HCT116 (cell line): ENCODE results near the gene LRFN2. TPM values are rescaled to one million over a fixed set of nuclear protein-coding genes. Genes with fewer than 3 reads are reported as not detected.

Experiments
- ATAC-seq: fragments of 200-7000 bp; cut with Tn5 transposase; 2 replicates; pipeline ENCODE4 v1.9.1; 2020; ENCODE audit warnings: mild to moderate bottlenecking, moderate library complexity
- BruUV-seq: library from RNA; stranded (reverse); fragments of 400-500 nt; replicated peaks from 2 replicates; lab custom pipeline; 2021; lab: Mats Ljungman, UMichigan
- CTCF ChIA-PET: fragments of 300-600 bp; sonication (Branson Sonifier 250); formaldehyde crosslinking; loops from one replicate; lab custom pipeline; 2021; ENCODE audit warnings: antibody characterized with exemption; lab: Charles Lee
- POLR2A ChIA-PET: fragments of 300-600, 350-600 bp; sonication (Branson Sonifier 250); formaldehyde crosslinking; loops from one replicate; lab custom pipeline; 2021; ENCODE audit warnings: antibody characterized with exemption; lab: Charles Lee
- RAD21 ChIA-PET, 2 experiments: fragments of 300-600 bp; sonication (Branson Sonifier 250); formaldehyde crosslinking; loops; one replicate each; lab custom pipeline; 2023; ENCODE audit warnings: low total read pairs in 2 of 2; ENCODE audit not compliant: uncharacterized antibody in 2 of 2, unreplicated experiment in 2 of 2, low non-redundant PET in 1 of 2; lab: Charles Lee
- DNase-seq: peaks from one replicate; pipeline ENCODE4 v3.0.0-alpha.2; 2010; ENCODE audit warnings: low read depth, low spot score
- H2AFZ ChIP-seq: fragments of 200-600 bp; shearing (Covaris generic), sonication (generic); 2 replicates; pipeline ENCODE4 v1.6.1; 2017; ENCODE audit warnings: low read depth, mixed run types, mixed read lengths, antibody characterized with exemption, low read length; ENCODE audit not compliant: poor library complexity, severe bottlenecking
- H3K27ac ChIP-seq: 2 replicates; pipeline ENCODE4 v1.5.1; 2012; ENCODE audit warnings: low read depth, low read length
- H3K27me3 ChIP-seq: fragments of 200-600 bp; sonication (generic); 2 replicates; pipeline ENCODE4 v1.6.1; 2016; ENCODE audit warnings: mixed run types, low read length, mixed read lengths; ENCODE audit not compliant: insufficient read depth
- H3K36me3 ChIP-seq, 2 experiments: fragments of 200-500 bp in 1 of 2; fragments of 200-600 bp in 1 of 2; sonication (Bioruptor generic) in 1 of 2; sonication (generic) in 1 of 2; 2 replicates each; pipeline versions ENCODE4 v1.5.1 to v1.6.1; 2014 to 2016; ENCODE audit warnings: low read length in 2 of 2, inconsistent platforms in 1 of 2, mixed read lengths in 1 of 2, mixed run types in 1 of 2; ENCODE audit not compliant: insufficient read depth in 2 of 2, control insufficient read depth in 1 of 2
- H3K4me1 ChIP-seq, 2 experiments: fragments of 200-600 bp in 1 of 2; sonication (generic) in 1 of 2; 2 replicates each; pipeline versions ENCODE4 v1.5.1 to v1.6.1; 2012 to 2017; ENCODE audit warnings: low read length in 2 of 2, inconsistent platforms in 1 of 2, mild to moderate bottlenecking in 1 of 2, mixed read lengths in 1 of 2, mixed run types in 1 of 2, moderate library complexity in 1 of 2; ENCODE audit not compliant: insufficient read depth in 2 of 2, control insufficient read depth in 1 of 2
- H3K4me2 ChIP-seq: fragments of 200-600 bp; sonication (generic); 2 replicates; pipeline ENCODE4 v1.6.1; 2017; ENCODE audit warnings: mixed run types, low read length, mixed read lengths
- H3K4me3 ChIP-seq, 2 experiments: fragments of 200-600 bp in 1 of 2; sonication (generic) in 1 of 2; replicated peaks in 1 of 2; 2 replicates each; pipeline ENCODE4 v1.5.1; 2011 to 2016; ENCODE audit warnings: low read length in 2 of 2, control low read depth in 1 of 2, low read depth in 1 of 2, mild to moderate bottlenecking in 1 of 2, mixed read lengths in 1 of 2, mixed run types in 1 of 2
- H3K79me2 ChIP-seq: fragments of 200-600 bp; sonication (generic); 2 replicates; pipeline ENCODE4 v1.6.1; 2017; ENCODE audit warnings: mild to moderate bottlenecking, mixed run types, low read length, moderate library complexity, mixed read lengths; ENCODE audit not compliant: insufficient read depth
- H3K9ac ChIP-seq: fragments of 200-600 bp; sonication (generic); 2 replicates; pipeline ENCODE4 v1.6.1; 2016; ENCODE audit warnings: low read length, mixed read lengths
- H3K9me2 ChIP-seq: fragments of 200-600 bp; sonication (generic), shearing (Covaris generic); 2 replicates; pipeline ENCODE4 v1.6.1; 2017; ENCODE audit warnings: mixed run types, mild to moderate bottlenecking, moderate library complexity; ENCODE audit not compliant: insufficient read depth
- H3K9me3 ChIP-seq, 2 experiments: fragments of 200-500 bp in 1 of 2; fragments of 200-600 bp in 1 of 2; sonication (Bioruptor generic) in 1 of 2; sonication (generic) in 1 of 2; 2 replicates each; pipeline ENCODE4 v1.6.1; 2014 to 2017; ENCODE audit warnings: low read length in 2 of 2, mixed read lengths in 2 of 2, inconsistent platforms in 1 of 2, low read depth in 1 of 2, mild to moderate bottlenecking in 1 of 2, mixed run types in 1 of 2, moderate library complexity in 1 of 2; ENCODE audit not compliant: control insufficient read depth in 1 of 2, insufficient read depth in 1 of 2
- H4K20me1 ChIP-seq: fragments of 200-600 bp; sonication (generic), shearing (Covaris generic); 2 replicates; pipeline ENCODE4 v1.6.1; 2017; ENCODE audit warnings: mixed run types, mild to moderate bottlenecking, moderate library complexity; ENCODE audit not compliant: insufficient read depth
- CBX3 ChIP-seq: IDR thresholded peaks from 2 replicates; pipeline ENCODE4 v1.6.1; 2012; ENCODE audit warnings: low read depth
- CEBPB ChIP-seq: IDR thresholded peaks from 2 replicates; pipeline ENCODE4 v1.6.1; 2012; ENCODE audit warnings: low read depth
- EGR1 ChIP-seq: IDR thresholded peaks from 2 replicates; pipeline ENCODE4 v1.6.1; 2012; ENCODE audit warnings: low read depth
- ELF1 ChIP-seq: IDR thresholded peaks from 2 replicates; pipeline ENCODE4 v1.6.1; 2012; ENCODE audit warnings: low read depth, borderline replicate concordance
- EZH2 ChIP-seq: fragments of 200-600 bp; sonication (generic); IDR thresholded peaks from 2 replicates; pipeline ENCODE4 v1.6.1; 2017; ENCODE audit warnings: antibody characterized with exemption, mixed run types
- EZH2phosphoT487 ChIP-seq: fragments of 200-600 bp; IDR thresholded peaks from 2 replicates; pipeline ENCODE4 v1.6.1; 2018; ENCODE audit warnings: antibody characterized with exemption, borderline replicate concordance
- FOSL1 ChIP-seq: IDR thresholded peaks from 2 replicates; pipeline ENCODE4 v1.6.1; 2012; ENCODE audit warnings: low read depth
- JUND ChIP-seq: IDR thresholded peaks from 2 replicates; pipeline ENCODE4 v1.6.1; 2012
- POLR2A ChIP-seq: IDR thresholded peaks from 2 replicates; pipeline ENCODE4 v1.7.0; 2011; ENCODE audit warnings: borderline replicate concordance; ENCODE audit not compliant: insufficient read depth, insufficient read length; ENCODE audit errors: extremely low read depth
- POLR2AphosphoS5 ChIP-seq: IDR thresholded peaks from 2 replicates; pipeline ENCODE4 v1.6.1; 2011; ENCODE audit warnings: mild to moderate bottlenecking, low read depth, low read length, moderate library complexity
- SIN3A ChIP-seq: IDR thresholded peaks from 2 replicates; pipeline ENCODE4 v1.6.1; 2012; ENCODE audit warnings: low read depth
- SP1 ChIP-seq: IDR thresholded peaks from 2 replicates; pipeline ENCODE4 v1.6.1; 2012; ENCODE audit warnings: low read depth
- SRF ChIP-seq: IDR thresholded peaks from 2 replicates; pipeline ENCODE4 v1.6.1; 2012; ENCODE audit warnings: low read depth
- YY1 ChIP-seq: IDR thresholded peaks from 2 replicates; pipeline ENCODE4 v1.6.1; 2011; ENCODE audit warnings: low read length, low read depth, moderate library complexity, mild to moderate bottlenecking; ENCODE audit not compliant: insufficient replicate concordance; ENCODE audit errors: extremely low read depth
- ZFX ChIP-seq: fragments of 450-650 bp; IDR thresholded peaks from 2 replicates; pipeline ENCODE4 v1.6.1; 2017
- ZNF274 ChIP-seq: fragments of 200-500 bp; sonication (Bioruptor generic); IDR thresholded peaks from 2 replicates; pipeline ENCODE4 v1.6.1; 2014; ENCODE audit warnings: mild to moderate bottlenecking, low read depth, low read length, inconsistent platforms
- intact Hi-C: fragments of 100-400 bp; cut with micrococcal nuclease; formaldehyde crosslinking; loops from 2 replicates; pipeline ENCODE4 v1.10.0; 2022
- total RNA-seq: library from RNA; stranded (reverse); gene quantifications from one replicate; pipeline ENCODE4 v1.2.1, GENCODE V29; 2021; ENCODE audit not compliant: unreplicated experiment
- TF ChIP-seq, protein P1 (sequence below): IDR thresholded peaks from 2 replicates; pipeline ENCODE4 v1.6.1; 2012
- TF ChIP-seq, protein P2 (sequence below): IDR thresholded peaks from 2 replicates; pipeline ENCODE4 v1.6.1; 2011; ENCODE audit warnings: mild to moderate bottlenecking, low read length, moderate library complexity; ENCODE audit not compliant: insufficient replicate concordance; ENCODE audit errors: extremely low read depth
- TF ChIP-seq, protein P3 (sequence below): IDR thresholded peaks from 2 replicates; pipeline ENCODE4 v1.6.1; 2012; ENCODE audit warnings: low read depth
- TF ChIP-seq, protein P4 (sequence below): IDR thresholded peaks from 2 replicates; pipeline ENCODE4 v1.6.1; 2012

The LRFN2 gene
- total RNA-seq, 1 experiment from 2014 or later = not detected

DNA sequence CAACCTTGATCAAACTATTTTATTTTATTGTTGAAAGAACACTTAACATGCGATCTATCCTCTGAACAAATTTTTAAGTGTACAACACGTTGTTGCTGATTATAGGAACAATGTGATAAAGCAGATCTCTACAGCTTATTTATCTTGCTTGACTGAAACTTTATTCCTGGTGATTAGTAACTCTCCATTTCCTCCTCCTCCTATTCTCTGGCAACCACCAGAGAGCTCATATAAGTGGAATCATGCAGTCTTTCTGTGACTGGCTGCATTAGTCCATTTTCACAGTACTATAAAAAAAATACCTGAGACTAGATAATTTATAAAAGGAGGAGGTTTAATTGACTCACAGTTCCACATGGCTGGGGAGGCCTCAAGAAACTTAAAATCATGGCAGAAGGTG, 218.1 kb downstream of the LRFN2 start (continued):
- no peak for TF ChIP-seq EZH2phosphoT487
- TF ChIP-seq FOSL1 = no peak
- TF ChIP-seq SRF = no peak
- TF ChIP-seq ELF1 = no peak
- no peak for TF ChIP-seq POLR2AphosphoS5
- TF ChIP-seq JUND = no peak

DNA sequence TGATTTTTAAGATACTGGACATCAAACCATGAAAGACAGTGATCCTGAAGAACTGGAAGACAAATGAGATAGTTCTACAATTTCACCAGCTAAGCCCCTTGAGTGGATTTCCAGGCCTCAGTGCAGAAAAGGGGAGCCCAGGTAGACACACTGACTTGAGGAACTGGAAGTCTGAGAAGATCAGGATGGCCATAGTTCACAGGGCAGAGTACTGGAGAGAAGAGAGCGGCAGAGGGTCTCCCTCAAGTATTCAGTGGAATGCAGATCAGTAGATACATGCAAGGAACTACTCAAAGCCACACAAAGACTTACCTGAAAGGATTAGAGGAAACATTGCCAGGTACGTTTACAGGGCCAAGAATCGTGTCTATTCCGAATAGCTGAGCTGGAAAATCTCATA, 224.3 kb downstream of the LRFN2 start:
- RAD21 ChIA-PET = no interaction called here
- Histone ChIP-seq H3K9me3 (no peaks in the 10 kb centered on the region), H3K36me3 (no peaks in the 10 kb centered on the region), H2AFZ (no peak overlapping the region), H4K20me1 (no peaks in the 10 kb centered on the region), H3K9ac (no peak overlapping the region), H3K4me2 (no peak overlapping the region), H3K9me2 (no peaks in the 10 kb centered on the region), H3K4me3 (no peak overlapping the region), H3K27ac (no peak overlapping the region), H3K79me2 (no peaks in the 10 kb centered on the region), H3K27me3 (peaks cover 17% of the 10 kb centered on the region), H3K4me1 (no peaks in the 10 kb centered on the region; a peak in 1 of 4 replicates)
- ATAC-seq = no peak
- no TSS peak for BruUV-seq
- CTCF ChIA-PET = no interaction called here
- POLR2A ChIA-PET = no interaction called here
- DNase-seq = no peak
- intact Hi-C loops = no loop called here
- TF ChIP-seq, protein P1, sequence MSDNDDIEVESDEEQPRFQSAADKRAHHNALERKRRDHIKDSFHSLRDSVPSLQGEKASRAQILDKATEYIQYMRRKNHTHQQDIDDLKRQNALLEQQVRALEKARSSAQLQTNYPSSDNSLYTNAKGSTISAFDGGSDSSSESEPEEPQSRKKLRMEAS = no peak
- TF ChIP-seq SP1 (no peak), EGR1 (no peak), CEBPB (no peak), YY1 (no peak), JUND (no peak), ZFX (no peak), EZH2phosphoT487 (no peak), SIN3A (no peak), EZH2 (no peak), CBX3 (no peak), ZNF274 (no peak), POLR2A (no peak), SRF (no peak), ELF1 (no peak)
- TF ChIP-seq, protein P2, sequence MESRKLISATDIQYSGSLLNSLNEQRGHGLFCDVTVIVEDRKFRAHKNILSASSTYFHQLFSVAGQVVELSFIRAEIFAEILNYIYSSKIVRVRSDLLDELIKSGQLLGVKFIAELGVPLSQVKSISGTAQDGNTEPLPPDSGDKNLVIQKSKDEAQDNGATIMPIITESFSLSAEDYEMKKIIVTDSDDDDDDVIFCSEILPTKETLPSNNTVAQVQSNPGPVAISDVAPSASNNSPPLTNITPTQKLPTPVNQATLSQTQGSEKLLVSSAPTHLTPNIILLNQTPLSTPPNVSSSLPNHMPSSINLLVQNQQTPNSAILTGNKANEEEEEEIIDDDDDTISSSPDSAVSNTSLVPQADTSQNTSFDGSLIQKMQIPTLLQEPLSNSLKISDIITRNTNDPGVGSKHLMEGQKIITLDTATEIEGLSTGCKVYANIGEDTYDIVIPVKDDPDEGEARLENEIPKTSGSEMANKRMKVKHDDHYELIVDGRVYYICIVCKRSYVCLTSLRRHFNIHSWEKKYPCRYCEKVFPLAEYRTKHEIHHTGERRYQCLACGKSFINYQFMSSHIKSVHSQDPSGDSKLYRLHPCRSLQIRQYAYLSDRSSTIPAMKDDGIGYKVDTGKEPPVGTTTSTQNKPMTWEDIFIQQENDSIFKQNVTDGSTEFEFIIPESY = no peak
- TF ChIP-seq, protein P3, sequence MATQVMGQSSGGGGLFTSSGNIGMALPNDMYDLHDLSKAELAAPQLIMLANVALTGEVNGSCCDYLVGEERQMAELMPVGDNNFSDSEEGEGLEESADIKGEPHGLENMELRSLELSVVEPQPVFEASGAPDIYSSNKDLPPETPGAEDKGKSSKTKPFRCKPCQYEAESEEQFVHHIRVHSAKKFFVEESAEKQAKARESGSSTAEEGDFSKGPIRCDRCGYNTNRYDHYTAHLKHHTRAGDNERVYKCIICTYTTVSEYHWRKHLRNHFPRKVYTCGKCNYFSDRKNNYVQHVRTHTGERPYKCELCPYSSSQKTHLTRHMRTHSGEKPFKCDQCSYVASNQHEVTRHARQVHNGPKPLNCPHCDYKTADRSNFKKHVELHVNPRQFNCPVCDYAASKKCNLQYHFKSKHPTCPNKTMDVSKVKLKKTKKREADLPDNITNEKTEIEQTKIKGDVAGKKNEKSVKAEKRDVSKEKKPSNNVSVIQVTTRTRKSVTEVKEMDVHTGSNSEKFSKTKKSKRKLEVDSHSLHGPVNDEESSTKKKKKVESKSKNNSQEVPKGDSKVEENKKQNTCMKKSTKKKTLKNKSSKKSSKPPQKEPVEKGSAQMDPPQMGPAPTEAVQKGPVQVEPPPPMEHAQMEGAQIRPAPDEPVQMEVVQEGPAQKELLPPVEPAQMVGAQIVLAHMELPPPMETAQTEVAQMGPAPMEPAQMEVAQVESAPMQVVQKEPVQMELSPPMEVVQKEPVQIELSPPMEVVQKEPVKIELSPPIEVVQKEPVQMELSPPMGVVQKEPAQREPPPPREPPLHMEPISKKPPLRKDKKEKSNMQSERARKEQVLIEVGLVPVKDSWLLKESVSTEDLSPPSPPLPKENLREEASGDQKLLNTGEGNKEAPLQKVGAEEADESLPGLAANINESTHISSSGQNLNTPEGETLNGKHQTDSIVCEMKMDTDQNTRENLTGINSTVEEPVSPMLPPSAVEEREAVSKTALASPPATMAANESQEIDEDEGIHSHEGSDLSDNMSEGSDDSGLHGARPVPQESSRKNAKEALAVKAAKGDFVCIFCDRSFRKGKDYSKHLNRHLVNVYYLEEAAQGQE = no peak
- TF ChIP-seq, protein P4, sequence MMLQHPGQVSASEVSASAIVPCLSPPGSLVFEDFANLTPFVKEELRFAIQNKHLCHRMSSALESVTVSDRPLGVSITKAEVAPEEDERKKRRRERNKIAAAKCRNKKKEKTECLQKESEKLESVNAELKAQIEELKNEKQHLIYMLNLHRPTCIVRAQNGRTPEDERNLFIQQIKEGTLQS = no peak
